DOHH2 (cell line): Measurements from ENCODE around the gene SDR9C7.
"Not testable (repeated sequence)": the region's sequence is repeated elsewhere in the genome, so short reads cannot be mapped to it uniquely, and the experiment has no call there.

Experiments
- H3F3A ChIP-seq: fragments of 200-600 bp; sonication (generic), shearing (Covaris generic); 2 replicates; pipeline ENCODE4 v1.6.0; 2016; ENCODE audit warnings: antibody characterized with exemption, mild to moderate bottlenecking; ENCODE audit not compliant: control insufficient read depth, insufficient read depth
- H3K27ac ChIP-seq: fragments of 200-600 bp; sonication (generic); 2 replicates; pipeline ENCODE4 v1.5.1; 2014; ENCODE audit warnings: low read depth, mild to moderate bottlenecking, low read length, moderate library complexity
- H3K27me3 ChIP-seq: fragments of 200-600 bp; sonication (generic); 2 replicates; pipeline ENCODE4 v1.6.1; 2014; ENCODE audit warnings: mild to moderate bottlenecking, low read length, mixed read lengths; ENCODE audit not compliant: control insufficient read depth
- H3K36me3 ChIP-seq: fragments of 200-600 bp; sonication (generic); 2 replicates; pipeline ENCODE4 v1.6.1; 2014; ENCODE audit warnings: mild to moderate bottlenecking, low read length, moderate library complexity, mixed read lengths; ENCODE audit not compliant: control insufficient read depth
- H3K4me1 ChIP-seq: fragments of 200-600 bp; sonication (generic); 2 replicates; pipeline ENCODE4 v1.6.1; 2014; ENCODE audit warnings: mild to moderate bottlenecking, low read length, mixed read lengths; ENCODE audit not compliant: control insufficient read depth
- H3K4me2 ChIP-seq: fragments of 200-600 bp; sonication (generic); 2 replicates; pipeline ENCODE4 v1.6.0; 2014; ENCODE audit warnings: mild to moderate bottlenecking, low read length, moderate library complexity
- H3K4me3 ChIP-seq: fragments of 200-600 bp; sonication (generic); 2 replicates; pipeline ENCODE4 v1.5.1; 2014; ENCODE audit warnings: mild to moderate bottlenecking, low read length, mixed read lengths
- H3K79me2 ChIP-seq: fragments of 200-600 bp; sonication (generic); 2 replicates; pipeline ENCODE4 v1.6.1; 2014; ENCODE audit warnings: mild to moderate bottlenecking, low read length, mixed read lengths; ENCODE audit not compliant: control insufficient read depth
- H3K9me2 ChIP-seq: fragments of 200-600 bp; sonication (generic); replicated peaks from 2 replicates; pipeline ENCODE4 v1.6.1; 2014; ENCODE audit warnings: mild to moderate bottlenecking, low read length, mixed read lengths; ENCODE audit not compliant: control insufficient read depth
- H3K9me3 ChIP-seq: fragments of 200-600 bp; sonication (generic); 2 replicates; pipeline ENCODE4 v1.6.1; 2014; ENCODE audit warnings: antibody characterized with exemption, low read length, mixed read lengths; ENCODE audit not compliant: control insufficient read depth, insufficient read depth
- H4K20me1 ChIP-seq: fragments of 200-600 bp; sonication (generic); 2 replicates; pipeline ENCODE4 v1.6.0; 2014; ENCODE audit warnings: low read depth, mild to moderate bottlenecking, antibody characterized with exemption, low read length, moderate library complexity; ENCODE audit not compliant: control insufficient read depth, insufficient read depth
- EZH2phosphoT487 ChIP-seq: fragments of 200-600 bp; sonication (generic); IDR thresholded peaks from 2 replicates; pipeline ENCODE4 v1.6.1; 2017; ENCODE audit warnings: borderline replicate concordance, mild to moderate bottlenecking, antibody characterized with exemption, low read length, moderate library complexity, mixed read lengths
- TF ChIP-seq, protein P1 (sequence below): fragments of 200-600 bp; sonication (generic); IDR thresholded peaks from one replicate; pipeline ENCODE4 v1.5.1; 2014; ENCODE audit warnings: antibody characterized with exemption, mild to moderate bottlenecking, low read depth, low read length; ENCODE audit not compliant: poor library complexity, severe bottlenecking

Gene SDR9C7

DNA sequence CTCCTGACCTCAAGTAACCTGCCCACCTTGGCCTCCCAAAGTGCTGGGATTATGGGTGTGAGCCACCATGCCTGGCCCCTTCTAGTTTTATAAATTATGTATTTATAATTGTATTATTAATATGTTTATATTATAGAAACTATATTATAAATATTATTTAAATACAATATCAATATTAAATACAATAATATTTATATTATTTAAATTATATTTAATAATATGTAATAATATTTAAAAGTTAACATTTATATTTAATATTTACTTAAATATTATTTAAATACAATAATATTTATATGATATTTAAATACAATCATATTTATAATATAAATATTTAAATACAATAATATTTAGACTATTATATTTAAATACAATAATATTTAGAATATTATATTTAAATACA is 20.0 kb downstream of the SDR9C7 start:
- H3K4me1 ChIP-seq, result no peaks in the 10 kb centered on the region

DNA sequence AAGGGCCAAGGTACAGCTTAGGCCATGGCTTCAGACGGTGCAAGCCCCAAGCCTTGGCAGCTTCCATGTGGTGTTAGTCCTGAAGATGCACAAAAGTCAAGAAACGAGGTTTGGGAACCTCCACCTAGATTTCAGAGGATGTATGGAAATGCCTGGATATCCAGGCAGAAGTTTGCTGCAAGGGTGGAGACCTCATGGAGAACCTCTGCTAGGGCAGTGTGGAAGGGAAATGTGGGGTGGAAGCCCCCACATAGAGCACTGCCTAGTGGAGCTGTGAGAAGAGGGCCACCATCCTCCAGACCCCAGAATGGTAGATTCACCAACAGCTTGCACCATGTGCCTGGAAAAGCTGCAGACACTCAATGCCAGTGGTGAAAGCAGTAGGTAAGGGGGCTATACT is 24.8 kb downstream of the SDR9C7 start:
- not testable (repeated sequence) for H3K27ac ChIP-seq, H3K79me2 ChIP-seq, H3K9me3 ChIP-seq, H3K36me3 ChIP-seq, H3K27me3 ChIP-seq, H3F3A ChIP-seq, H4K20me1 ChIP-seq, H3K4me2 ChIP-seq, H3K4me1 ChIP-seq, H3K9me2 ChIP-seq, H3K4me3 ChIP-seq

More for the DNA sequence above, 20.0 kb downstream of the SDR9C7 start:
- Histone ChIP-seq H3K36me3 (no peaks in the 10 kb centered on the region), H3K4me3 (no peak overlapping the region), H3K27me3 (no peaks in the 10 kb centered on the region), H3F3A (no peaks in the 10 kb centered on the region), H3K9me3 (peaks cover 7% of the 10 kb centered on the region), H3K79me2 (no peaks in the 10 kb centered on the region), H4K20me1 (no peaks in the 10 kb centered on the region), H3K27ac (no peak overlapping the region), H3K9me2 (no peaks in the 10 kb centered on the region), H3K4me2 (no peak overlapping the region)
- TF ChIP-seq, protein P1, sequence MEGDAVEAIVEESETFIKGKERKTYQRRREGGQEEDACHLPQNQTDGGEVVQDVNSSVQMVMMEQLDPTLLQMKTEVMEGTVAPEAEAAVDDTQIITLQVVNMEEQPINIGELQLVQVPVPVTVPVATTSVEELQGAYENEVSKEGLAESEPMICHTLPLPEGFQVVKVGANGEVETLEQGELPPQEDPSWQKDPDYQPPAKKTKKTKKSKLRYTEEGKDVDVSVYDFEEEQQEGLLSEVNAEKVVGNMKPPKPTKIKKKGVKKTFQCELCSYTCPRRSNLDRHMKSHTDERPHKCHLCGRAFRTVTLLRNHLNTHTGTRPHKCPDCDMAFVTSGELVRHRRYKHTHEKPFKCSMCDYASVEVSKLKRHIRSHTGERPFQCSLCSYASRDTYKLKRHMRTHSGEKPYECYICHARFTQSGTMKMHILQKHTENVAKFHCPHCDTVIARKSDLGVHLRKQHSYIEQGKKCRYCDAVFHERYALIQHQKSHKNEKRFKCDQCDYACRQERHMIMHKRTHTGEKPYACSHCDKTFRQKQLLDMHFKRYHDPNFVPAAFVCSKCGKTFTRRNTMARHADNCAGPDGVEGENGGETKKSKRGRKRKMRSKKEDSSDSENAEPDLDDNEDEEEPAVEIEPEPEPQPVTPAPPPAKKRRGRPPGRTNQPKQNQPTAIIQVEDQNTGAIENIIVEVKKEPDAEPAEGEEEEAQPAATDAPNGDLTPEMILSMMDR, result no peak
- no peak for TF ChIP-seq EZH2phosphoT487

DNA sequence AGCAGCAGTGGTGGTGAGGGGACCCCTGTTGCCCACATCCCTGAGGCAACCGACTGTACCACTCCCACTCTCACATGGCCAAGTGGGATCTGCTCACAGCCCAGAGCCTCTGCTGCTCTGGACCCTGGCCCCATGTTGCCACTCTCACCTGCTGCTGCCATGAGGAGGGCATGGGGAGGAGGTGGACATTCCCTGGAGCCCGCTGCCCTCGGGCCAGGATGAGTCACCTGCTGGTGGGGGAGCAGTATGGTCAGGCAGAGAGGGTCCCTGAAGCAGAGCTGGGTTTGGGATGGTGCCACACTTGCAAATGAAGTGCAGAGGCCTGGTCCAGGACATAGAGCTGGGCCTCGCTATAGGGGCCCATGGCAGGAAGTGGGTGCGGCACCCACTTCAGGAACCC is 26.1 kb downstream of the SDR9C7 start:
- Histone ChIP-seq H3K9me2 (no peaks in the 10 kb centered on the region), H3K79me2 (no peaks in the 10 kb centered on the region), H3K4me1 (no peaks in the 10 kb centered on the region), H3K27me3 (no peaks in the 10 kb centered on the region), H3K4me2 (no peak overlapping the region), H3K9me3 (peaks cover 8% of the 10 kb centered on the region), H3K4me3 (no peak overlapping the region), H4K20me1 (no peaks in the 10 kb centered on the region), H3K36me3 (no peaks in the 10 kb centered on the region), H3F3A (no peaks in the 10 kb centered on the region), H3K27ac (no peak overlapping the region)
- no peak for TF ChIP-seq EZH2phosphoT487
- TF ChIP-seq, protein P1, result no peak

DNA sequence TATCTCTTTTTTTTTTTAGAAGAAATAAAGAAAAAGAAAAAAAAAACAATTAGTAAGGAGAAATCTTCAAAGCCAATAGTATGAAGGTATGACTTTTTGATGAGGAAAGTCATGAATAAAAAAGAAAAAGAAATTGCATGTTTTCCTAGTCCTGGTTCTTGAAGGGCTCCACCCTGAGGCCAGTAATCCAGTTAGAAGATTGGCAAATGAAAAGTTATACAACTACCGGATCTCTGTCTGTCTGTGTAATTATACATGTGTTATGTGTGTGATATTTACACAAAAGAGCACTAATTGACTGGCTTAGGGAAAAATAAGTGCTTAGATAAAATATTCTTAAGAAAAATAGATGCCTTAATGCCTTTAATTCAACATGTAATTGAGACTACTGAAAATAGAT is 28.4 kb downstream of the SDR9C7 start:
- Histone ChIP-seq H3K4me2 (no peak overlapping the region), H3K9me3 (peaks cover 22% of the 10 kb centered on the region), H3K9me2 (no peaks in the 10 kb centered on the region)

More for the DNA sequence above, 28.4 kb downstream of the SDR9C7 start:
- Histone ChIP-seq H3F3A (no peaks in the 10 kb centered on the region), H3K27ac (no peak overlapping the region), H3K4me3 (no peak overlapping the region), H4K20me1 (no peaks in the 10 kb centered on the region), H3K36me3 (no peaks in the 10 kb centered on the region), H3K79me2 (no peaks in the 10 kb centered on the region), H3K27me3 (no peaks in the 10 kb centered on the region), H3K4me1 (no peaks in the 10 kb centered on the region)
- TF ChIP-seq EZH2phosphoT487, result no peak
- TF ChIP-seq, protein P1, result no peak
